ENCODE data around the gene KIF26B.

DNA sequence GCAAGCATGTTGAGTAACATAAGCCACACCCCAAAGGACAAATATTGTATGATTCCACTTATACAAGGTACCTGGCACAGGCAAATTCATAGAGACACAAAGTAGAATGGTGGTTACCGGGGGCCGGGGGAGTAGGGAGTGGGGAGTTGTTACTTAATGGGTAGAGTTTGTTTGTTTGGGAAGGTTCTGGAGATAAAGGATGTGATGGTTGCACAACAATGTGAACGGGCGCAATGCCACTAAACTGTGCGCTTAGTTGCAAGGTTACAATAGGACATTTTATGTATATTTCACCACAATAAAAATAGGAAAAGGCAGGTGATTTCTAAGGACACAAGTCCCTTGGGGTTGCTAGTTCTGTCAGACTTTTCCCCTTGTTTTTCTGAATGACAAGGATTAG is 516.6 kb downstream of the KIF26B start:
- TF ChIP-seq, protein P1, sequence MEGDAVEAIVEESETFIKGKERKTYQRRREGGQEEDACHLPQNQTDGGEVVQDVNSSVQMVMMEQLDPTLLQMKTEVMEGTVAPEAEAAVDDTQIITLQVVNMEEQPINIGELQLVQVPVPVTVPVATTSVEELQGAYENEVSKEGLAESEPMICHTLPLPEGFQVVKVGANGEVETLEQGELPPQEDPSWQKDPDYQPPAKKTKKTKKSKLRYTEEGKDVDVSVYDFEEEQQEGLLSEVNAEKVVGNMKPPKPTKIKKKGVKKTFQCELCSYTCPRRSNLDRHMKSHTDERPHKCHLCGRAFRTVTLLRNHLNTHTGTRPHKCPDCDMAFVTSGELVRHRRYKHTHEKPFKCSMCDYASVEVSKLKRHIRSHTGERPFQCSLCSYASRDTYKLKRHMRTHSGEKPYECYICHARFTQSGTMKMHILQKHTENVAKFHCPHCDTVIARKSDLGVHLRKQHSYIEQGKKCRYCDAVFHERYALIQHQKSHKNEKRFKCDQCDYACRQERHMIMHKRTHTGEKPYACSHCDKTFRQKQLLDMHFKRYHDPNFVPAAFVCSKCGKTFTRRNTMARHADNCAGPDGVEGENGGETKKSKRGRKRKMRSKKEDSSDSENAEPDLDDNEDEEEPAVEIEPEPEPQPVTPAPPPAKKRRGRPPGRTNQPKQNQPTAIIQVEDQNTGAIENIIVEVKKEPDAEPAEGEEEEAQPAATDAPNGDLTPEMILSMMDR (conservative IDR thresholded peaks at IDR 0.05; ENCODE audit: low read length) = no peak
- TF ChIP-seq EZH2phosphoT487 (IDR thresholded peaks at IDR 0.05; ENCODE audit: borderline replicate concordance) = no peak

Measured in Loucy (cell line).